SK-N-SH treated with all-trans-retinoic acid at 6 μM for 48 hours (cell line): ENCODE measurements around the gene SCP2D1.

Source experiments
- ARNTL ChIP-seq: fragments of 450-650 bp; formaldehyde crosslinking; IDR thresholded peaks from 2 replicates; pipeline ENCODE4 v1.5.0; 2020; ENCODE audit warnings: low read depth, mild to moderate bottlenecking, moderate library complexity, borderline replicate concordance
- CSDC2 ChIP-seq: fragments of 250-450 bp; sonication (Bioruptor Pico); IDR thresholded peaks from 2 replicates; pipeline ENCODE4 v1.5.0; 2020; ENCODE audit warnings: mild to moderate bottlenecking, moderate library complexity
- CSRNP3 ChIP-seq: fragments of 250-450 bp; sonication (Bioruptor Pico); IDR thresholded peaks from 2 replicates; pipeline ENCODE4 v1.5.1; 2021; ENCODE audit warnings: mild to moderate bottlenecking, moderate library complexity
- GLIS3 ChIP-seq: fragments of 250-450 bp; sonication (Bioruptor Pico); IDR thresholded peaks from 2 replicates; pipeline ENCODE4 v1.5.0; 2020; ENCODE audit warnings: mild to moderate bottlenecking, moderate library complexity
- OSR1 ChIP-seq: fragments of 250-450 bp; sonication (Bioruptor Pico); IDR thresholded peaks from 2 replicates; pipeline ENCODE4 v1.8.0; 2022; ENCODE audit warnings: moderate library complexity, mild to moderate bottlenecking, inconsistent platforms
- RARB ChIP-seq: fragments of 250-450 bp; sonication (Bioruptor Pico); IDR thresholded peaks from 2 replicates; pipeline ENCODE4 v1.8.0; 2021; ENCODE audit warnings: mild to moderate bottlenecking, moderate library complexity
- TCF4 ChIP-seq: fragments of 250-450 bp; sonication (Bioruptor Pico); IDR thresholded peaks from 2 replicates; pipeline ENCODE4 v1.8.0; 2021; ENCODE audit warnings: mild to moderate bottlenecking, moderate library complexity, borderline replicate concordance
- TOX ChIP-seq: fragments of 250-450 bp; sonication (Bioruptor Pico); IDR thresholded peaks from 2 replicates; pipeline ENCODE4 v1.8.0; 2021; ENCODE audit warnings: mild to moderate bottlenecking, moderate library complexity, borderline replicate concordance
- ZFP3 ChIP-seq: fragments of 250-450 bp; sonication (Bioruptor Pico); IDR thresholded peaks from 2 replicates; pipeline ENCODE4 v1.5.0; 2020; ENCODE audit warnings: mild to moderate bottlenecking, moderate library complexity
- ZFP30 ChIP-seq: fragments of 450-650 bp; formaldehyde crosslinking; IDR thresholded peaks from 2 replicates; pipeline ENCODE4 v1.5.0; 2022; ENCODE audit warnings: mild to moderate bottlenecking, moderate library complexity
- ZNF565 ChIP-seq: fragments of 450-650 bp; formaldehyde crosslinking; conservative IDR thresholded peaks from 2 replicates; pipeline ENCODE4 v1.5.0; 2020; ENCODE audit warnings: low read depth, mild to moderate bottlenecking, moderate library complexity
- ZNF70 ChIP-seq: fragments of 450-650 bp; formaldehyde crosslinking; IDR thresholded peaks from 2 replicates; pipeline ENCODE4 v1.5.0; 2020; ENCODE audit warnings: mild to moderate bottlenecking, moderate library complexity
- TF ChIP-seq, protein P1 (sequence below): fragments of 250-450 bp; sonication (Bioruptor Pico); IDR thresholded peaks from 2 replicates; pipeline ENCODE4 v1.5.1; 2020; ENCODE audit warnings: low read depth, mild to moderate bottlenecking, moderate library complexity
- TF ChIP-seq, protein P2 (sequence below): fragments of 250-450 bp; sonication (Bioruptor Pico); IDR thresholded peaks from 2 replicates; pipeline ENCODE4 v1.8.0; 2020; ENCODE audit warnings: mild to moderate bottlenecking, moderate library complexity, borderline replicate concordance

GRCh38 chr20:18831830-18832499 is 18.4 kb downstream of the SCP2D1 start:
- TF ChIP-seq GLIS3: no peak
- TF ChIP-seq OSR1 (CRISPR knock-in tag): no peak
- no peak for TF ChIP-seq TCF4
- TF ChIP-seq, protein P1, sequence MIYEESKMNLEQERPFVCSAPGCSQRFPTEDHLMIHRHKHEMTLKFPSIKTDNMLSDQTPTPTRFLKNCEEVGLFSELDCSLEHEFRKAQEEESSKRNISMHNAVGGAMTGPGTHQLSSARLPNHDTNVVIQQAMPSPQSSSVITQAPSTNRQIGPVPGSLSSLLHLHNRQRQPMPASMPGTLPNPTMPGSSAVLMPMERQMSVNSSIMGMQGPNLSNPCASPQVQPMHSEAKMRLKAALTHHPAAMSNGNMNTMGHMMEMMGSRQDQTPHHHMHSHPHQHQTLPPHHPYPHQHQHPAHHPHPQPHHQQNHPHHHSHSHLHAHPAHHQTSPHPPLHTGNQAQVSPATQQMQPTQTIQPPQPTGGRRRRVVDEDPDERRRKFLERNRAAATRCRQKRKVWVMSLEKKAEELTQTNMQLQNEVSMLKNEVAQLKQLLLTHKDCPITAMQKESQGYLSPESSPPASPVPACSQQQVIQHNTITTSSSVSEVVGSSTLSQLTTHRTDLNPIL (CRISPR knock-in tag): no peak
- no peak for TF ChIP-seq CSDC2 (CRISPR knock-in tag)
- TF ChIP-seq, protein P2, sequence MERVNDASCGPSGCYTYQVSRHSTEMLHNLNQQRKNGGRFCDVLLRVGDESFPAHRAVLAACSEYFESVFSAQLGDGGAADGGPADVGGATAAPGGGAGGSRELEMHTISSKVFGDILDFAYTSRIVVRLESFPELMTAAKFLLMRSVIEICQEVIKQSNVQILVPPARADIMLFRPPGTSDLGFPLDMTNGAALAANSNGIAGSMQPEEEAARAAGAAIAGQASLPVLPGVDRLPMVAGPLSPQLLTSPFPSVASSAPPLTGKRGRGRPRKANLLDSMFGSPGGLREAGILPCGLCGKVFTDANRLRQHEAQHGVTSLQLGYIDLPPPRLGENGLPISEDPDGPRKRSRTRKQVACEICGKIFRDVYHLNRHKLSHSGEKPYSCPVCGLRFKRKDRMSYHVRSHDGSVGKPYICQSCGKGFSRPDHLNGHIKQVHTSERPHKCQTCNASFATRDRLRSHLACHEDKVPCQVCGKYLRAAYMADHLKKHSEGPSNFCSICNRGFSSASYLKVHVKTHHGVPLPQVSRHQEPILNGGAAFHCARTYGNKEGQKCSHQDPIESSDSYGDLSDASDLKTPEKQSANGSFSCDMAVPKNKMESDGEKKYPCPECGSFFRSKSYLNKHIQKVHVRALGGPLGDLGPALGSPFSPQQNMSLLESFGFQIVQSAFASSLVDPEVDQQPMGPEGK (CRISPR knock-in tag): no peak
- no peak for TF ChIP-seq ZNF565
- no peak for TF ChIP-seq CSRNP3 (CRISPR knock-in tag)
- TF ChIP-seq ZFP30 (CRISPR knock-in tag): no peak
- no peak for TF ChIP-seq ZFP3
- TF ChIP-seq RARB (CRISPR knock-in tag): no peak
- TF ChIP-seq TOX: no peak
- no peak for TF ChIP-seq ARNTL (CRISPR knock-in tag)
- TF ChIP-seq ZNF70 (CRISPR knock-in tag): no peak
